GM18861 (cell line): ENCODE measurements around the gene ZC2HC1C.
"Not testable (repeated sequence)": the region's sequence is repeated elsewhere in the genome, so short reads cannot be mapped to it uniquely, and the experiment has no call there.

Experiments
- ATAC-seq: cut with Tn5 transposase; IDR thresholded peaks from one replicate; pipeline ENCODE4 v1.9.1; 2021; ENCODE audit not compliant: unreplicated experiment

ZC2HC1C gene

GRCh38 chr14:75053396-75054291, 15.8 kb upstream of the ZC2HC1C start:
- no peak for ATAC-seq

DNA sequence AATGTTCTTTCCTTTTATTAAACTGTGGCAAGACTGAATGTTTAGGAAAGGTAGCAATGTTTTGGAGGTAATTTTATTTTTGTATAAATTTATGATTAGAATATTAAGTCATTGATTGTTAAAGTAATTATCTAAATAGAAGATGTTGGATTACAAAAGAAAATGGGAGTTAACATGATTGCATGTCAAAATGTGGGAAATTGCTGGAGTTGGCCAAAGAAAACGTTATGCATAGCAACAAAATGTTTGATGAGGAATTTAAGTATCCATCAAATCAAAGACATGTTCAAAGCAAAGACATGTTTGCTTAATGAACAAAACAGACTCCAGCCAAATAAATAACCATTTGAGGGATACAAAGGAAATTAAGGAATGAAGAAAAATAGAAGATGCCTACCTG, 15.0 kb upstream of the ZC2HC1C start:
- ATAC-seq, result no peak

- no peak for ATAC-seq
These were observed 9.8 kb upstream of the ZC2HC1C start for GRCh38 chr14:75059642-75060041.

GRCh38 chr14:75060420-75060819, 9.0 kb upstream of the ZC2HC1C start:
- ATAC-seq, result no peak

- no peak for ATAC-seq
These were observed 6.4 kb upstream of the ZC2HC1C start for GRCh38 chr14:75063013-75063412.

DNA sequence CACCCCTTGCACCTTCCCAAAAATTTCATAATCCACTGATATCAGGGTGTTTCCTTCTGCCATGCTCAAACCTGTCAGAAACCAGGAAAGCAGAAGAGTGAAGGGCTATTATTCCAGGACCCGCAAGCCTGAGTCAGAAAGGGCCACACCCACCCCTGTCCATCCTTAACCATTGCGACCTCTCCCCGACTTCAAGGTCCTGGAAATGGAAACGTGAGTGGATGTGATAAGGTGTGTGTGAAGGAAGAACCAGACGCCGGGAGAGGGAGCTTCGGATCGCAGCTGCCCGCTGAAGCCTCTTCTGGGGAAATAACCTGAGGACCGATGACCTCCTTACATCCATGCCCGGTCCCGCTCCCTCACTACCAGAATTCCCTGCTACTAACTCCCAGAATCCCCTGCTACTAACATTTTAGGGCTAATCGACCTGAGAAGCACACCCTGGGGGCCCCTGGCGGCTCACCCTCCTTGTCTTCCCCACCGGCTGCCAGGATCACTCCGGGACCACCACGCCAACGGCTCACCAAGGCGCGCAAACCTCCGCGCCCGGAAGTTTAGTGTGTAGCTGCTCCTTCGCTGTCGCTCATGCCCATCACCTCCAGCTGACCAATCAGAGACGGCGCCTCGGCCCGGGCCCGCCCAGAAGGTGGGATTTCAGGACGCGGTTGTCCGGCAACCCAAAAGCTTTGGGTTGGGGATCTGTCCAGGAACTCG, 5.8 kb upstream of the ZC2HC1C start, which contains the start of gene ACYP1:
TSS of gene ACYP1 (minus strand) at position 534 of the 714 bp plus-strand sequence. CDS start at position 63, 471 bp downstream.
- peak; percentile 89 for ATAC-seq

DNA sequence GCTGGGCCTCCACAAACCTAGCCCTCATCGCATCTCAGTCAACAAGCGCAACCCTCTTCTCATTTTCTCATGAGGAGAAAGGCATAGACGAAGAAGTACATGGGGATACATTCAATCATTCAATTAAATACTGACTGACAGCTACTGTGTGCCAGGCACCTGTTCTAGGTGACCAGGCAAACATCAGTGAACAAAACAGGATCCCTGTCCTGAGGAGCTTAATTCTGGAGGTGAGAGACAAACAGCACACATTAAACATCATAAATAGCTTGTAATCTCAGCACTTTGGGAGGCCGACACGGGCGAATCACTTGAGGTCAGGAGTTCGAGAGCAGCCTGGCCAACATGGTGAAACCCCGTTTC, 5.3 kb upstream of the ZC2HC1C start:
- no peak for ATAC-seq

DNA sequence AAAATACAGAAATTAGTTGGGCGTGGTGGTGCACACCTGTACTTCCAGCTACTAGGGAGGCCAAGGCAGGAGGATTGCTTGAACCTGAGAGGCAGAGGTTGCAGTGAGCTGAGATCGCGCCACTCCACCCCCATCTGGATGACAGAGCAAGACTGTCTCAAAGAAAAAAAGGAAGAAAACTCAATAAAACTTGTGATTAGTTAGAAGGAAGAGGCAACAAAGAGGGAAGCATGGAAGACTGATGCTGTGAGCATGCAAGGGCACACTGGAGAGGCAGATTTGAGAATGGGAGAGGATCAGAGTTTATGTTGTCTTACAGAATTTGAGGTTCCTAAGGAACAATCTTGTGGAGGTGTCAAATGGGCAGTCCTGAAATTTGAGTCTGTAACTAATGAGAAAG, 2.8 kb upstream of the ZC2HC1C start:
- no peak for ATAC-seq

GRCh38 chr14:75067212-75067611, 2.2 kb upstream of the ZC2HC1C start:
- ATAC-seq, result no peak

DNA sequence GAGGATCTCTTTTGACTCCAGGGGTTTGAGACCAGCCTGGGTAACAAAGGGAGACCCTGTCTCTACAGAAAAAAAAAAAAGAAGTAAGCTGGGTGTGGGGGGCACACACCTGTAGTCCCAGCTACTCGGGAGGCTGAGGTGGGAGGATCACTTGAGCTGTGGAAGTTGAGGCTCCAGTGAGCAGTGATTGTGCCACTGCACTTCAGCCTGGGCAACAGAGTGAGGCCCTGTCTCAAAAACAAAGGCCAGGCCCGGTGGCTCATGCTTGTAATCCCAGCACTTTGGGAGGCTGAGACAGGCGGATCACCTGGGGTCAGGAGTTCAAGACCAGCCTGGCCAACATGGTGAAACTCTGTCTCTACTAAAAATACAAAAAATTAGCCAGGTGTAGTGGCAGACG, 1.7 kb upstream of the ZC2HC1C start:
- ATAC-seq, result not testable (repeated sequence)

- ATAC-seq, result no peak
These were observed 934 bp upstream of the ZC2HC1C start for GRCh38 chr14:75068294-75069120.

DNA sequence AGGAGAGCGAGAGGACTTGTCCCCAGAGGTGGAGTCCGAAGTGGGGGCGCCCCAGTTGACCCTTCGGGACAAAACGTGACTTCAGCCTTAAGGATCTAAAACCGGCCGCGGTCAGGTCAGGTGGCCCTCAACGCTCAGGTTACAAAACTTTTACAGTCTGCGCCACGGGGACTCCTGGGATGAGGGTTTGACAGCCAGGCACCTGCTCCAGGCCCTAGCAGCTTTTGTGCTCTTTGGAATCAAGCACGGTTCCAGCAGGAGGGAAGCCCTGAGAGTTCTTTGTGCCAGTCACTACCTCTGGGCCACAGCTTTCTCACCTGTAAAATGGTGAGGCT, 337 bp downstream of the ZC2HC1C start:
- no peak for ATAC-seq

DNA sequence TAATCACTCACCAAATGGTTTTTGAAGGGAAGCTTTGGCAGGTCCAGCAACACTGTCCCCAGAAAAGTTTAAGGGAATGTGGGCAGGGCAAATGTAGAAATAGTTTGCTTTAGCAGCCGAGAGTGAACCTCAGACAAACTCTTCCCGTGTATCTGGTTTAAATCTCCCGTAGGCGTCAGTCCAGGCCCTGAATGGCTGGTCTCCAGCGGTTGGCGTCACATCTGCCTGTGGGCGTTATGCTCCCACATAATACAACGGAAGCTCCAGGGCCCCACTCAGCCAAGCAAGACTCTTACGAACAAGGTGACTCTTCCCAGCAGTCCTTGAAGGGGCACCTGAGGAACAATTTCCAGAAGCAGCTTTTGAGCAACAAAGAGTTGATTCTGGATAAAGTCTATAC, 942 bp downstream of the ZC2HC1C start:
- no peak for ATAC-seq

- no peak for ATAC-seq
These were observed 8.4 kb downstream of the ZC2HC1C start for GRCh38 chr14:75077794-75078193.

GRCh38 chr14:75079521-75079920, 10.1 kb downstream of the ZC2HC1C start:
- ATAC-seq, result no peak

DNA sequence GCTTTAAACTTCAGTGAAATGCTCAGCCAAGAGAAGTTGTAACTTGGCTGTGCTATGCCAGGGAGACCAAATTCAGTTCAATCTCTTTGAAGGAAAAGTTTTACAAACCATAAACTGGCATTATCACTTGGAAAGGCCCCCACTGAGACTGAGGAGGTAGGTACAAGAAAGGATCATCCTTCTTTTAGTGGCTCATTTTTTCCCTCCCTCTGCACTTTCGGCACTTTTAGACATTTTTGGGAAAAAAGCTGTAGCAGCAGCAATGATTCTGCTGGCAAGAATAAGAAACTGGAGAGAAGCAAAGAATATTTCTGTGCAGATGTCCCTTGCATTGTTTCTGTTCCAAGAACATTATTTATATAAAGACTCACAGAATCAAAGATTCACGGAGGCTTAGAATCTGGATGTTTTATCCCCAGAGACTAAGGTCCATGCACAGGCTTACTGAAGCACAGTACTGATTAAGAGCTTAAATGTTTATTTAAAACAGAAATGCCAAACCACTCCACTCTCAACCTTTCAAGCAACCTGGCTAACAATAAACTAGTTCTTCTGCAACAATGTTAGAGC, 12.3 kb downstream of the ZC2HC1C start:
- ATAC-seq, result no peak

GRCh38 chr14:75083271-75083670, 13.8 kb downstream of the ZC2HC1C start:
- ATAC-seq, result no peak

DNA sequence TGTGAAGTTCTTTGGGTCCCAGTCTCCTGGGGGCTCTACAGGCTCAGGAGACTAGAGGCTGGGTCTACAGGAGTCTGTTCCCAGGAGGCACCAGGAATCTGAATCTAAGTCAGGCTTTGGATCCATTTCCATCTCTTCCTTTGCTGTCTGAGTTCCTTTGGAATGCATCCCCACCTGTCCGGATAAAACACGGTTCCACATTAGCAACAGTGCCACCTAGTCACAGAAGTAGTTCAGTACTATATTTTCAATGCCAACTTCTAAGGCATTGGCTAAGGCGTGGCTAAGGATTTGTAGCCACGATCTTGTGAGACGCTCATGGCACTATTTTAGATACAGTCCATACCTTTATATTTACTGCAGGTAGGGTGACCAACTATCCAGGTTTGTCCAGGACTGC, 15.1 kb downstream of the ZC2HC1C start:
- no peak for ATAC-seq

GRCh38 chr14:75088153-75088552, 18.7 kb downstream of the ZC2HC1C start:
- ATAC-seq, result no peak

GRCh38 chr14:75088566-75089373, 19.3 kb downstream of the ZC2HC1C start:
- ATAC-seq, result no peak
